GM15510 (cell line): Measurements from ENCODE around the gene RAD21L1.

Experiments
- POLR2A ChIP-seq: IDR thresholded peaks from 3 replicates; pipeline ENCODE4 v1.6.1; 2011; ENCODE audit warnings: borderline replicate concordance; ENCODE audit not compliant: insufficient read length; ENCODE audit errors: extremely low read depth

Gene RAD21L1

GRCh38 chr20:1304710-1305515 is 79.1 kb downstream of the RAD21L1 start:
- TF ChIP-seq POLR2A = no peak
